ENCODE results near the gene VAV3.

GRCh38 chr1:107724648-107725047 lies 240.3 kb downstream of the VAV3 start:
- TF ChIP-seq, protein P1, sequence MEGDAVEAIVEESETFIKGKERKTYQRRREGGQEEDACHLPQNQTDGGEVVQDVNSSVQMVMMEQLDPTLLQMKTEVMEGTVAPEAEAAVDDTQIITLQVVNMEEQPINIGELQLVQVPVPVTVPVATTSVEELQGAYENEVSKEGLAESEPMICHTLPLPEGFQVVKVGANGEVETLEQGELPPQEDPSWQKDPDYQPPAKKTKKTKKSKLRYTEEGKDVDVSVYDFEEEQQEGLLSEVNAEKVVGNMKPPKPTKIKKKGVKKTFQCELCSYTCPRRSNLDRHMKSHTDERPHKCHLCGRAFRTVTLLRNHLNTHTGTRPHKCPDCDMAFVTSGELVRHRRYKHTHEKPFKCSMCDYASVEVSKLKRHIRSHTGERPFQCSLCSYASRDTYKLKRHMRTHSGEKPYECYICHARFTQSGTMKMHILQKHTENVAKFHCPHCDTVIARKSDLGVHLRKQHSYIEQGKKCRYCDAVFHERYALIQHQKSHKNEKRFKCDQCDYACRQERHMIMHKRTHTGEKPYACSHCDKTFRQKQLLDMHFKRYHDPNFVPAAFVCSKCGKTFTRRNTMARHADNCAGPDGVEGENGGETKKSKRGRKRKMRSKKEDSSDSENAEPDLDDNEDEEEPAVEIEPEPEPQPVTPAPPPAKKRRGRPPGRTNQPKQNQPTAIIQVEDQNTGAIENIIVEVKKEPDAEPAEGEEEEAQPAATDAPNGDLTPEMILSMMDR (IDR thresholded peaks at IDR 0.05 in 2 of 3, conservative IDR thresholded peaks at IDR 0.05 in 1 of 3; ENCODE audit: borderline replicate concordance in 1 of 3, insufficient read depth in 1 of 3, low read depth in 2 of 3, low read length in 2 of 3), result no peak
- TF ChIP-seq POLR2A (IDR thresholded peaks at IDR 0.05; ENCODE audit: borderline replicate concordance, extremely low read depth, insufficient read depth, insufficient read length) (no peak), POLR2AphosphoS5 (IDR thresholded peaks at IDR 0.05; ENCODE audit: low read depth, low read length) (no peak), CEBPB (IDR thresholded peaks at IDR 0.05; ENCODE audit: low read depth) (no peak), RAD21 (IDR thresholded peaks at IDR 0.05; ENCODE audit: low read depth) (no peak), YY1 (IDR thresholded peaks at IDR 0.05; ENCODE audit: extremely low read depth, insufficient replicate concordance, low read depth, low read length) (no peak), ZNF274 (IDR thresholded peaks at IDR 0.05; ENCODE audit: low read depth, low read length) (no peak), JUND (IDR thresholded peaks at IDR 0.05) (no peak), EZH2phosphoT487 (IDR thresholded peaks at IDR 0.05; ENCODE audit: borderline replicate concordance) (no peak)
- TF ChIP-seq, protein P2, sequence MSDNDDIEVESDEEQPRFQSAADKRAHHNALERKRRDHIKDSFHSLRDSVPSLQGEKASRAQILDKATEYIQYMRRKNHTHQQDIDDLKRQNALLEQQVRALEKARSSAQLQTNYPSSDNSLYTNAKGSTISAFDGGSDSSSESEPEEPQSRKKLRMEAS (IDR thresholded peaks at IDR 0.05), result no peak
